Kidney (tissue), 14 donors: ENCODE results near the gene PIGM. TPM values are rescaled to one million over a fixed set of nuclear protein-coding genes. Genes with fewer than 3 reads are reported as not detected.

Experiments
- DNase-seq, 5 donors: peaks; one replicate each; pipeline ENCODE4 v3.0.0-alpha.2; 2013 to 2020
- FAIRE-seq: peaks from 2 replicates; lab custom pipeline; 2012; peaks lifted over from hg19 to GRCh38; lab: Jason Lieb, UNC
- H3K27ac ChIP-seq, 2 donors: one replicate each; pipeline ENCODE4 v1.7.0; 2013; ENCODE audit warnings: low read depth in 2 of 2, low read length in 2 of 2, inconsistent platforms in 1 of 2
- H3K27me3 ChIP-seq: one replicate; pipeline ENCODE4 v1.7.1; 2013; ENCODE audit warnings: low read length, inconsistent platforms; ENCODE audit not compliant: control insufficient read depth, insufficient read depth
- H3K36me3 ChIP-seq, 3 donors: one replicate each; pipeline versions ENCODE4 v1.7.0 to v1.7.1; 2013; ENCODE audit warnings: low read length in 3 of 3, control low read depth in 1 of 3, inconsistent platforms in 1 of 3; ENCODE audit not compliant: insufficient read depth in 3 of 3, control insufficient read depth in 2 of 3
- H3K4me1 ChIP-seq, 3 donors: one replicate each; pipeline versions ENCODE4 v1.7.0 to v1.7.1; 2013; ENCODE audit warnings: low read length in 3 of 3, inconsistent platforms in 1 of 3, low read depth in 1 of 3; ENCODE audit not compliant: control insufficient read depth in 2 of 3, insufficient read depth in 2 of 3
- H3K4me3 ChIP-seq, 3 donors: one replicate each; pipeline versions ENCODE4 v1.7.0 to v1.8.1; 2013; ENCODE audit warnings: low read length in 3 of 3, control low read depth in 1 of 3, inconsistent platforms in 1 of 3
- H3K9ac ChIP-seq, 3 donors: one replicate each; pipeline versions ENCODE4 v1.7.0 to v1.7.1; 2013; ENCODE audit warnings: low read length in 3 of 3, control low read depth in 1 of 3, inconsistent platforms in 1 of 3
- H3K9me3 ChIP-seq, 3 donors: one replicate each; pipeline versions ENCODE4 v1.7.0 to v1.7.1; 2013; ENCODE audit warnings: low read length in 3 of 3, control low read depth in 1 of 3, inconsistent platforms in 1 of 3; ENCODE audit not compliant: control insufficient read depth in 2 of 3, insufficient read depth in 1 of 3
- CTCF ChIP-seq: IDR thresholded peaks from 3 replicates; pipeline ENCODE4 v1.5.1; 2012; ENCODE audit warnings: mild to moderate bottlenecking, moderate library complexity, borderline replicate concordance; ENCODE audit not compliant: insufficient read depth; ENCODE audit errors: extremely low read depth
- intact Hi-C: fragments of 100-400 bp; cut with DNase I; formaldehyde crosslinking; loops from one replicate; pipeline ENCODE4 v1.11.1; 2022
- polyA plus RNA-seq: library from polyadenylated mRNA; stranded (reverse); fragments of 350-450 nt; fragmentation: Illumina TruSeq; extraction: RNeasy Lipid Tissue Mini Kit (QIAGEN cat#74804); gene quantifications from one replicate; pipeline ENCODE4 v1.2.3, GENCODE V29; 2014; ENCODE audit warnings: low read depth, low replicate concordance; ENCODE audit not compliant: insufficient read depth
- total RNA-seq: library from RNA; stranded (reverse); fragmentation: NEBNext Ultra II Directional; extraction: Animal tissue kit (Norgen Biotek cat#: 25700); gene quantifications from one replicate; pipeline ENCODE4 v1.2.1, GENCODE V29; 2021
- donor health status: control.
- donor health status: control.
- donor health status: control.
- donor health status: control.
- donor health status: control.
- donor health status: DM: yes; HTN: yes; CAD: no.
- donor health status: Normal renal cell carcinoma (clear cell type).

The PIGM gene
- total and polyA plus RNA-seq, 2 donors from 2014 or later = 3.3 to 8.5 TPM

- no peak overlapping the region for H3K4me3 ChIP-seq
- no peak overlapping the region for H3K27ac ChIP-seq
- DNase-seq (no peak), FAIRE-seq (no peak)
- no peaks in the 10 kb centered on the region for H3K36me3 ChIP-seq
- H3K4me1 ChIP-seq = peaks cover 0 to 2% (median 0%) of the 10 kb centered on the region in 3 donors
- intact Hi-C loops = no loop called here
- TF ChIP-seq CTCF = no peak
- no peaks in the 10 kb centered on the region for H3K27me3 ChIP-seq
- H3K9ac ChIP-seq = no peak overlapping the region
- no peaks in the 10 kb centered on the region for H3K9me3 ChIP-seq
Measured at GRCh38 chr1:160022330-160023310, 9.2 kb downstream of the PIGM start.

- intact Hi-C loops = no loop called here
- DNase-seq (no peak), FAIRE-seq (no peak)
- Histone ChIP-seq H3K9me3 (no peaks in the 10 kb centered on the region), H3K27me3 (no peaks in the 10 kb centered on the region), H3K4me1 (peaks cover 0 to 2% (median 0%) of the 10 kb centered on the region in 3 donors), H3K27ac (no peak overlapping the region), H3K4me3 (no peak overlapping the region), H3K9ac (no peak overlapping the region), H3K36me3 (no peaks in the 10 kb centered on the region)
- TF ChIP-seq CTCF = no peak
Measured at GRCh38 chr1:160021376-160022074, 10.3 kb downstream of the PIGM start.

- Histone ChIP-seq H3K9me3 (no peaks in the 10 kb centered on the region), H3K4me3 (no peak overlapping the region), H3K27ac (no peak overlapping the region), H3K27me3 (no peaks in the 10 kb centered on the region), H3K9ac (no peak overlapping the region), H3K36me3 (no peaks in the 10 kb centered on the region), H3K4me1 (peaks cover 0 to 2% (median 0%) of the 10 kb centered on the region in 3 donors)
- TF ChIP-seq CTCF = no peak
- FAIRE-seq = no peak
- intact Hi-C loops = no loop called here
- no peak for DNase-seq
Measured at GRCh38 chr1:160020196-160020595, 11.6 kb downstream of the PIGM start.
